GM19035 (cell line): ENCODE data around the gene MEGF6.

Experiments
- ATAC-seq: cut with Tn5 transposase; IDR thresholded peaks from one replicate; pipeline ENCODE4 v1.9.1; 2021; ENCODE audit not compliant: unreplicated experiment

Gene MEGF6

DNA sequence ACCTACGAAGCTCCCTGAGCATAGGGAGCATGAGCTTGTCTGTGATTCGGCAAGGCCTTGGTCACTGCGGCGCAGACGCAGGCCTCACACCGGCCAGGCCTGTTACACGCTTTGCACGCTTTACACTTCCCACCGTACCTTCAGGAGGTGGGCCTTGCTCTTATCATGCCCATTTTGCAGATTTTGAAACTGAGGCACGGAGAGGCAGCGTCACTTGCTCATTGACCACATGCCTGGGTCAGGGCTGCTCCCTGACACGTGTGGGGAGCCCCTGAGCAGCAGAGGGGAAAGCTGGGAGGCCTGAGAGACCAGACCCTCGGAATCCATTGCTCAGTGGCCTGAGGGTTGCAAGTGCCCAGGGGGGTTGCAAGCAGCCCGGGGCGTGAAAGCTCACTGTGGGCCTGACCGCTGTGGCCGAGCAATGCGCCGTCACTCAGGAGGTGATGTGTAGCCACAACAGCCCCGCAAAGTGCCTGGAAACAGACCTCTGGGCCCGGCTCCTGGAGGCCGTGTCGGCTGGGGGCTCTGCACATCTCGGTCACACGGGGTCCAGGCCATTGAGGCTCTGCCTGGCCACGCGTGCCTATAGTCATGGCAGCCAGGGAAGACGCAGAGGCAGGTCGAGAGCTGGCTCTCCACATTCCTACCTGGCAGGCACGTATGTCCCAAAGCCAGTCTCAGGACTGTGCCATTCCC lies 149.9 kb downstream of the MEGF6 start:
- no peak for ATAC-seq

DNA sequence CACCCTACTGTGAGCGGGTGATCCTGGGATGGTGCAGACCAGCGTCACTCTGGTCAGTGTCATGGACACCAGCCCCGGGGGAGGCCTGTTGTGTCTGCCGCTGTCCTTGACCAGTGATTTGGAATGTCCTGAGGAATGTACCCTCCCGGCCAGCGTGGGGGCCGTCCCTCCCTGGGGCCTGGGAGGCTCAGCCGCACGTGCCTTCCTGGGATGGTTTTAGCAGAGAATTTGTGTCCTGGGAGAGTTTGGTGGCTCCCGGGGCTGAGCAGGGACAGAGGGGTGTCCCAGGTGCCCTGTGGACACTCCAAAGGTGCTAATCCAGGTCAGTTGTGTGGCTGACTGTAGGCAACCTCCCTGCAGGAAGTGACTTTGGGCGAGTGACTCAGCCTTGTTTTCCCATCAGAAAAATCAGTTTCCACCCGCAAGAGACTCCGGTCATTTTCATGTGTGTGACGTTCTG lies 150.6 kb downstream of the MEGF6 start:
- no peak for ATAC-seq

DNA sequence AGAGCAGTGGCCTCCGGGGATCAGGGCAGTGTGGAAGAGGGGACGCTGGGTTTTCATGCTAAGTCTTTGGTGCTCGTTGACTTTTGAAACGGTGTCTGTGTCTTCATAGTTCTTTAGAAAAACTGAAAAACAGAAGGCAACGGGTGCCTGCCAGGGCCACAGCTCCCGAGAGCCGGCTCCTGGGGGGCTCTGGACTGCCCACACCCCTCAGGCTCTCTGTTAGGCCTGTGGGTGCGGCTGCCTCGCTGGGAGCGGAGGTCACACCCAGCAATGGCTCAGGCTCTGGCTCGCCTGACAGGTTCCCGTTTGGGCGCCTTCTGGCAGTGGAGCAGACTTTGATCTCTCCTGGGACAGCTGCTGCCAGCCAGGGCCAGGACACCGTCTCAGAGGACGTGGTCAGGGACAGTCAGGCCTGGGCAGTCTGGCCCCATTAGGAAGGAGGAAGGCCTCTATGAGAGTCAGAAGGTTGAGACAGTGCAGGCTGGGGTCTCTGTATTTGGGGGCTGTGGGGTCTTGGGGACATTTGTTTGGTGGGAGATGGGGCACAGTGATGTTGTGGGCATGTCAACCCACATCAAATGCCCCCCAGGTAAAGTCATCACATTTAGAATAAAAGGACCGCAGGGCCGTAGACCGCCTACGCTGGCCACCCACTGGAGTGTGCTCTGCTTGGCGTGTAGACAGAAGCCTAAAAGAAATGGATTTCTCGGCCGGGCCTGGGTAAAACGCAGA lies 151.2 kb downstream of the MEGF6 start:
- ATAC-seq = no peak

DNA sequence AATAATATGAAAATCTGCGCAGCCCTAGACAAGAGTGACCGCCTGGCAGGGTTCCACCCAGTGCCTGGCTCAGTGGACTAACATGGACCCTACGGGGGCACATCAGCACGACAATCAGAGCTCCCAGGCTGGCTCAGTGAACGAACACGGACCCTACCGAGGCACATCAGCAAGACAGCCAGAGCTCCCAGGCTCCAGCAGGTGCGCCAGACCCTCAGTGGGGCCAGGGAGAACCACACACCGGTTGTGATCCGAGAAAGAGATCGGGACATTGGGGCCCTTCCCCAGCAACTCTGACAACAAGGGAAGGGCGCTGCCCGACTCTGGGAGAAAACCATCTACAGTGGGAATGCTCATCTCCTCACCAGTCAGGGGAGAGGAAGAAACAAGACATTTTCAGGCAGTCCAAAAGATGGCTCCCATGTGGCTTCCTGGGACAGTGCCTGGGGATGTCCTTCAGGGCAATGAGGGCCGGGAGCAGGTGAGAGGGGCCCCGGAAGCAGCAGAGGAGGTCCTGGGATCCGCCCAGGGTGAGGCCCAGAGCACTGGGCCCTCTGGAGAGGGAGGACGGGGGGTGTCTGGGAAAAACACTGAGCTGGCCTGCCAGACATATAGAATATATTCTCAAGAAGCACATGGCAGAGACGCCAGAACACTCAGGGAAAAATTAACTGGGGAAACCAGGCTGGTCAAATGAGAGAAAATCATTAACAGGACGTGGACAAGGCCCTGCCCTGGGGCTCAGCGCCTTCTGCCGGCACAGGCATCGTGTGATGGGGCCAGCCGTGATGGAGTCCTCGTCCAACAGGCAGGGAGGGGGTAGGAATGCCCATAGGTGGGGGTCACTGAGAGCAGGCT lies 152.0 kb downstream of the MEGF6 start:
- ATAC-seq = no peak

DNA sequence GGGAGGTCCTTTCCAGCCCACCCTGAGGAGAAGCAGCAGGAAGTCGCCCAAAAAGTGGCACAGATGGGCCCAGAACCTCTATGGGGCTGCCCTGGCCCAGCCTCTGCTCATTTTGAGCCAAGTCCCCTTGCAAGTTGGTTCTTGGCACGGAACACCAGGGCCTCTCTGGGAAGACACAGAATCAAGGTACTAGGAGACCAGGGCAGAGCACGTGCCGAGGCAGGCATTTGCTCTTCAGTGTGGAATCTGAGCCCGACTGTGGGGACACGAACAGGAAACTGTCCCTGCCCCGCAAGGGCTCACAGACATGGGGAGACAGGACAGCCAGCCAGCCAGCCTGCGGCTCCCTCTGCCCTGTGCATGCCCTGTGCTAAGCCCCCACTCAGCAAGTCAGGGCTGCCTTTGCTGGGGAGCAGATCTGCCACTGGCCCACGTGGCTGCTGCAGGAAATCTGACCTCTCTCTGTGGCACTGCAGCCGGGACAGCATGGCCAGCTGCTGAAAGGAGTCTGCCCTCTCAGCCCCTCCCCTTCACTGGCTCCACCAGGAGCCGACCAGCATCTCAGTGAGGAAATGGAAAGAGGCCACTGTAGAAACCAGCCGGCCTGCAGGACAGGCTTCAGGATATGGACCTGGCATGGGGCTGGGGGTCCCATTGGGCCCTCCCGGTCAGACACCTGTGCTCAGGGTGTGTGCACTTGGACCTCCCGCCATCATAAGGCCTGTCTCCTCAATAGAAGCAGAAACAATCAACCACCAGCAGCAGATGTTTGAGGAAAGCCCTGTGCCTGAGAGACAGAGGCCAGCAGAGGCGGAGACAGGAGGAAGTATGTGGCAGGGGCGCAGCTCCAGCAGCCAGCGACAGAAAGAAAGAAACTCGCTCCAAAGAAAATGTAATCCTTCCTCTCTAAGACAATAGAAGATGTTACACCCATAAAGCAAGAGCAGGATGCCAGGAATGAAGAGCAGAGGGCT lies 153.1 kb downstream of the MEGF6 start:
- no peak for ATAC-seq

DNA sequence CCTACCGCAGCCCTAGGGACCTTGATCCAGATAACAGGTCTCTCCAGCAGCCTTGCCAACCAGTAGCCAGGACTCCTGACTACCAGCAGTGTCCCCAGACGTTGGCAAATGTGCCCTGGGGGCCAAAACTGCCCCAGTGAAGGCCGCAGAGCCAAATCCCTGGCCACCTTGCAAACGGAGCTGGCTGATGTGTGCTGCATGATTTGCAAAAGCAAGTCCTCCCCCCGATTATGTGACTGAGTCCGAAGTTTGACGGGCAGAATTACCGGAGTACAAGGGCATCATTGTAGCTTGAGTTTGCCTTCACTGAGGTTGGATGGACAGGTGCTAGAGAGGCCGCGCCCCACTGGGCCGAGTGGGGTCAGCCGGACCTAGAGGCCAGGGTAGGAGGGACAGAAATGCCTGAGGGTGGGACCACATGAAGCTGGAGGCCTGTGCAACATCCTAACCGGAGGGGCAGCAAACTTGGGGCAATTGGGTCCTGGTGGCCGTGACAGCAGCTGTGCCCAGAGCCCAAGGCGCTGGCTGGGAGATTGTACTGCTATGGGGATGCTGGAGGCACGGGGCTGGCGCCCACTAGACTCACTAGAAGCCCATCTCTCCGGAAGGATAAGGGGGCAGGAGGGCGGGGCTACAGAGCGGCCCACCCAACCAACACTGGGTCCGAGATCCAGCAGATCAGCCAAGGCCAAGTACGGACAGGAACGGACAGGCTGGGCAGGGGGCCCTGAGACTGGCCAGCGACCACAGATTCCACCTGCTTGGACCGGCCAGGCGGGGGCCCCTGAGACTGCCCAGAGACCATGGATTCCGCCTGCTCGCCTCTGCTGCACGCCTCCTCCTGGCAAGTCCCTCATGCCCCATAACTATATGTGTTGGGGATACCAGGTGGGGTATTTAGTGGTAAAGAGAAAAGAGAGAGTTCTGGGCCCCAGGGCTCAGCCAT lies 154.1 kb downstream of the MEGF6 start:
- ATAC-seq = no peak

DNA sequence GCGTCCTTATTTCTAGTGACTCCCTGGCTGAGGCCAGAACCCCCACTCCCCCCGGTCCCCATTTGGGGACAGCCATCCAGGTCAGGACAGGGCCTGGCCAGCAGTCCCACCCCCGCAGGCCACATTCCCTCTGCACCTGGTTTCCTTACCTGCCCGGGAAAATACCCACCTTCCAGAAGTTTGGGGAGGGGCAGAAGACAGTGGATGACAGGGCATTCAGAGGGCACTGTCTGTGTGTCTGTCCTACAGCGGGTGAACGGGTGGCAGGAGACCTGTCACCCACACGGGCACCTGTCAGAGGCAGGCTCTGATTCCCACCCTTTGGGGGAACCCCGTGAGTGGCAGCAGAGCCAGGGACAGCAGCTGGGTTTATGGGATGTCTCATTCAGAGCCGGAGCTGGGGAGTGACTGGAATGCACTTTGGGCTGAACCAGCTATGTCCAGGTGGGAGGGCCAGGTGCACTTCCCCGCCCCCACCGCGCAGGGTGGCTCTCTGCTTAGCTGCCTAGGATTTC lies 154.8 kb downstream of the MEGF6 start:
- ATAC-seq = no peak

DNA sequence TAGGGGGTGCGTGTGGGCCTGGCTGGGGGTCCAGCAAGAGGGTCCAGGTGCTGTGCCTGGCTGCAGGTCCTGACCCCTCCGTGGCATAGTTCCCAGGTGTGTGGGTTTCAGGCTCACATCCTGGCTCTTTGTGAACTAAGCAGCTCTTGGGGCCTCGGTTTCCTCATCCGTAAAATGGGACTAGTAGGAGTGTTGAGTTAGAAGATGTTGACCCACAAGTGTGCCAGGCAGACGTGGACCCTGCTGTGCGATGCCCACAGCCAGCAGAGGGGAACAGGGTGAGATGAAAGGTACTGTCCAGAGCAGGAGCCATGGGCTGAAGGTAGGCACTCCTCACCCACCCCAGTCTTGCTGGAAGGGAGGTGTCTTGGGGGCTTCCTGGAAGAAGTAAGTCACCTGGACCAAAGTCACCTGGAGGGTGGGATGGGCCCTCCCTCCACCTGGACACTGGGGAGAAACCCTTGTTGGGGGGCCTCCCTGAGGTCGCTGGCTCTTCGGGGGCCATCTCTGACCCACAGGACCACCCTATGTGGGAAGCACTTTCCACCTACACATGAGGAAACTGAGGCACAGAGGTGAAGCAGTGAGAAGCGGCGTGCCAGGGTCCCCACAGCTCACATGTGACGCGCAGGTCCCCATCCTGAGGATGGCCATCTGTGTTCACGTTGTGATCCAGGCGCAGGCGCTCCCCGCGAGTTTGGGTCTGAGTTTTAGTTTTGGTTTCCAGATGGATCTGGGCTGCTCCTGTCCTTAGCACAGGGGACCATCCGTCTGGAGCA lies 155.4 kb downstream of the MEGF6 start:
- ATAC-seq = no peak

DNA sequence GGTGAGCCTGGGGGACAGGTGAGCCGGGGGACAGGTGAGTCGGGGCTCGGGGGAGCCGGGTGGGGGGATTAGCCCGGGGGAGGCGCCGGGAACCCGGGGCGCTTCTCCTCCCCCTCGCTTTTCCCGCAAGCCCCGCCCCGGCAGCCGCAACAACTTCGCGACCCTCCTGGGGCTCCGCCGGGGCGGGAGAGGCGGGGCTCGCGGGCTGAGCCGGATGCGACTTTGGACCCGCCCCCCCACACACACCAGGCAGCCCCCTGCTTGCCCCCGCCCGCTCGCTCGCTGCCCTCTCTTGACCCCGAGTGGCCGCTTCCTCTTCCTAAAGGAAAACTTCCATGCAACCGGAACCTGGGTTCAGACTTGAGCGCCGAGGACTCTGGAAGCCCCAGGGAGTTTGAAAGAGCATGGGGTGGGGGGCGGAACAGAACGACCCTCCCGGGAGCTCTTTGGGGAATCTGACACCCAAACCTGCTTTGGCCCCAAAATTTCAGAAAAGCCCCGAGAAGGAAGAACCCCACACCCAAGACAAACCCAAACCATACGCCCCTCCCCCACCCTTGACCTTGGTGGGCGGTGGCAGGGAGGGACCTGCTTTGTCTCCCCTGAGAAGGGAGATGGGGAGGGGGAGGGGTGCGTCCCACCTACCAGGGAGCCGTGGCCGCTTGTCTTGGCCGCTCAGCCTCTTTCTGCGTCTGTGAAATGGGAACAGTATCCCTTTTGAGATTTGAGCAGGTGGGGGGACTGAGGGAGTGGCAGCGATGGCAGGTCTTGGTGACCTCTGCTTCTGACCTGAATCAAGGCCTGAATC lies 156.3 kb downstream of the MEGF6 start:
- ATAC-seq = no peak

DNA sequence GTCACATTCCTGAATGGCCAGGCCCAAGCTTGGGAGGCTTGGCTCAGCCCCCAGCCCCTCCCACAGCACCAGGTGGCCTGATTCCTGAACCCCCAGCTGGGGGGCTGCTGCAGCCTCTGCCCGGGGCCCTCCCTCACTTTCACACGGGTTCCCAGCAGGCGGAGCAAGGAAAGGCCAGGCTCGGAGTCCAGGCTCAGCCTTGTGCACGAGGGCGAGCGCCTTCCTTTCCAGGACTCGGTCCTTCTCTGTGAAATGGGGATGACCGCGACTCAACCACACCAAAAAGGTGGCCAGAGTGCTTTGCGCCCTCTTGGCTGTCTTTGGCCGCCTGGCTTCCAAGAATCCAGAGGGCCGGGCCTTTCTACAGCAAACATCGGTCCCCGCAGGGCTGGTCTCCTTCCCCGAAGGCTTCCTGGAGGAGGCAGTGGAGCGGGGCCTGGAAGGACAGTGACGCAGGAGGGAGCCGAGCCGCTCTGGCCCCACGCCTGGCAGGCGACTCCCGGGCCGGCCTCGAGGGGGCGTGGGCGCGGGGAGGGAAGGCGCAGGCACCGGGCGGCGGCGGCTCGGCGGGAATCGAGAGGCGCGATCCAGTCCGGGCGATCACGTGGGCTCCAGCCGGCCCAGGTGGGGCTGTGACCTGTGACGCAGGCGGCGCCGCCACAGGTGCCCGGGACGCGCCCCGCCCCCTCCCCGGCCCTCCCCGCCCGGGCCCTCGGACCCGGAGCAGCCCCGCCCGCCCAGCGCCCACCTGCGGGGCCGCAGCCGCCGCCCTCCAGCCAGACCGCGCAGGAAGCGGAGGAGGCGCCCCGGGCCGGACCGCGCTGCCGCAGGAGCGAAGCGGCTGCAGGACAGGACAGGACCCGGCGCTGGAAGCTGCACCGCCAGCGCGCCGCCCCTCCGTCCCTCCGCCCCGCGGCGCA lies 157.2 kb downstream of the MEGF6 start, which contains the start of gene ARHGEF16:
TSS of gene ARHGEF16 (plus strand) at position 775 of the 920 bp plus-strand sequence. CDS start 8,420 bp downstream, outside the sequence.
- no peak for ATAC-seq

DNA sequence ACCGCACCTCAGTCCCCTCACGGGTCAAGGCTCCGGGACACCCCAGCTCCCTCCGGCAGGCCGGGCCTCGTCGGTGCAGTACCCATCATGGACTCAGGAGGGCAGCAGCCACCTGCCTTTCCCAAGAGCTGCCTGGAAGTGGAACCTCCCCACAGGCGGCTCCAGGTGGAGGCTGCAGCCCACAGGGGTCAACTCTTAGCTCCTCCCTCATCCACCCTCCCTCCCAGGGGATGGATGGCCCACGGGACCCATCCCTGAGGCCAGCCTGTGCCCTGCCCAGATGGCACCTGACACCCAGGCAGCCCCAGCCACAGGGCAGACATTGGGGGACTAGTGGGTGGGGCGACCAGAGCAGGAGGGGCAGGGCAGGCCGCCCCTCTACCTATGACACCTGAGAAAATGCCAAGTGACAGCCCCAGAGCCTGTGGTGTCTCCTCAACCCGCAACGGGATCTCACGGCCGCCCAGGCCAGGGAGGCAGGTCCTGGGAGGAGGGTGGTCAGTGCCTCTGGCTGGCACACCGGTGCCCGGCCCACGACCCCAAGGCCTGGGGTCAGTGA lies 158.0 kb downstream of the MEGF6 start:
- ATAC-seq = no peak

DNA sequence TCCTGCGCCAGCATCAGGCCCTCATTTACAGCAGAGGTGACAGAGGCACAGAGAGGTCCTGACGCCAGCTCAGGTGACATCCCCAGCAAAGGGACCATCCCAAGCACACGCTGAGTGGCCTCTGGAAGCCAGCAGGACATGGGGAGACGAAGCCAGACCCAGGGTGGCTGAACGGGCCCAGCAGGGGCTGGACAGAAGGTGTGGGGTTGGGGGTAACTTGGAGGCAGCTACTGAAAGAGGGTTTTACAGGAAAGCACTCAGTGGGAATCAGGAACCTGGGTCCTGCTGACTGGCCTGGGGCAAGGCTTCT lies 158.5 kb downstream of the MEGF6 start:
- no peak for ATAC-seq

DNA sequence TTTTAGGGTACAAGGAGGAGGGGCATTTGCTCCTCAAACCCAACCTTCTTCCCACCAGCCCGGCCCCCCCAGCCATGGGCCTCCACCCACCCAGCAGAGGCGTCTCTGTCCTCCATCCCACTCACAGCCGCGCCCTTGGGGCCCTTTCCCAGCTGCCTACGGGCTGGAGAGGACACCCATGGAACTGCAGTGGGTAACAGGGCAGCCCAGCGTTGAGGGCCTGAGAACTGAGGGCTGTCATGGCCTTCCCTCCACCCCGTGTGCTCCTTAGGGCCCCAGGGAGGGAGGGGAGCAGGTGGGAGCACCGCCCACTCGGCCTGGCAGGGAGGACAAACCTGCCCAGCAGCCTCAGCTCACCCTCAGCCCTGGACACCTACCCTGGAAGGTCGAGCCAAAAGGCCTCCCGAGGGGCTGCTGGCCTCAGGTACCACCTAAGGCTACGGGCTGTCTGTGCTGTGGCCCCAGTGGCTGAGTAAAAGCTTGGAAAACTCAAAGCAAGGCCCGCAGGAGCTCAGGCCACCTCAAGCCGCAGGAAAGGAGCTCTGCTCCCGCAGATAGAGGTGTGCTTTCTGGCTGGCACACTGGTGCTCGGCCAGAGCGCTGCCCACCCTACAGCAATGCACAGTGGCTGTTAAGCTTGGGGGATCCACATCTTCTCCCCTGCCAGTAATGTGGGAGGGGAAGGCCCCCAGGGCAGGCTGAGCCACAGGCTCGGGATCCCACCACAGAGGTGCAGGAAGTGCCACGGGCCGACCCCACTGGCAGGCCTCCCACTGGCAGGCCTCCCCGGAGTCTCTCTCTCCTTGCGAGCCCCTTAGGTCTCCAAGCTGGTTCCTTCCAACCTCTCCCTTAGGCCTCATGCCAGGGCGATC lies 159.1 kb downstream of the MEGF6 start:
- ATAC-seq = no peak

DNA sequence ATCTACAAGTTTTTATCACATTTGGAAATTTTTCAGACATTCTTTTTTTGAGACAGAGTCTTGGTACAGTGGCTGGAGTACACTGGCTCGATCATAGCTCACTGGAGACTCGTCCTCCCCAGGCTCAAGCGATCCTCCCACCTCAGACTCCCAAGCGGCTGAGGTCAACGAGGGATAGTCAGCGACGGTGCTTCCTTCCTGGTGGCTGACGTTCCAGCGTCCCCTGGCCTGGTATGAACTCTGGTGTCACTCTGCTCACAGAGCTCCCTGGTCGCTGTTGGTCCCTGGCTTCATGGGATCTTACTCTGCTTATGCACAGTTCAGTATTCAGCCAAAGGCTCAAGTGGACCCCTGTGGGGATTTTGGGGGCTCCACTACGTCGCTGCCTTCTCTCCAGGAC lies 160.3 kb downstream of the MEGF6 start:
- no peak for ATAC-seq

DNA sequence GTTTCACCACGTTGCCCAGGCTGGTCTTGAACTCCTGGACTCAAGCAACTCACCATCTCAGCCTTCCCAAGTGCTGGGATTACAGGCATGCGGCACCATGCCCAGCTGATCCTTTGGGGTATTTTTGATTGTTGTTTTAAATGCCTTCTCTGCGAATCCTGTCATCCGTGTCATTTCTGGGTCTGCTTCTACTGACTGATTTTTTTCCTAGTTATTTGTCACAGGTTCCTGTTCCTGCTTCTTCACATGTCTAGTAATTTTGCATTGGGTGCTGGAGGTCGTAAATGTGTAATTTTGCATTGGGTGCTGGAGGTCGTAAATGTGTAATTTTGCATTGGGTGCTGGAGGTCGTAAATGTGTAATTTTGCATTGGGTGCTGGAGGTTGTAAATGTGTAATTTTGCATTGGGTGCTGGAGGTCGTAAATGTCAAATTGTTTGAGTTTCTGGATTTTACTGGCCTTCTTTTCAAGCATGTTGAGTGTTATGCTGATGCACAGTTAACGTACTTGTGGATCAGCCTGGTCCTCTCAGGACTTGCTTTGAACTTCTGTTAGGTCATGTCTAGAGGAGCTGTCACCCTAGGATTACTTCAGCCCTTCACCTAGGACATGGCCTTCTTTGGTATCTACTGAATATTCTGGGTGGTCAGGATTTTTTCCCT lies 161.0 kb downstream of the MEGF6 start:
- ATAC-seq = no peak
